HL-60 (cell line): ENCODE measurements around the gene EYA4.

Experiments
- CTCF ChIP-seq: IDR thresholded peaks from one replicate; pipeline ENCODE4 v1.5.1; 2011; ENCODE audit warnings: low read length, control low read depth, inconsistent platforms; ENCODE audit not compliant: insufficient read depth
- GABPA ChIP-seq: IDR thresholded peaks from 2 replicates; pipeline ENCODE4 v1.6.1; 2012; ENCODE audit warnings: low read depth
- POLR2AphosphoS5 ChIP-seq: IDR thresholded peaks from 2 replicates; pipeline ENCODE4 v1.6.1; 2012; ENCODE audit warnings: low read depth
- REST ChIP-seq: IDR thresholded peaks from 2 replicates; pipeline ENCODE4 v1.6.1; 2012; ENCODE audit warnings: low read depth; ENCODE audit not compliant: insufficient replicate concordance
- SPI1 ChIP-seq: IDR thresholded peaks from 2 replicates; pipeline ENCODE4 v1.6.1; 2012; ENCODE audit warnings: low read depth, mild to moderate bottlenecking, borderline replicate concordance

- no peak for TF ChIP-seq CTCF
- no peak for TF ChIP-seq POLR2AphosphoS5
- no peak for TF ChIP-seq GABPA
- no peak for TF ChIP-seq REST
- no peak for TF ChIP-seq SPI1
Observed at GRCh38 chr6:133447924-133448323, 206.8 kb downstream of the EYA4 start.
